NCI-H748 treated with DMSO at 0.1 percent for 48 hours (cell line): ENCODE data around the gene PGBD1.
"Not testable (repeated sequence)": the region's sequence is repeated elsewhere in the genome, so short reads cannot be mapped to it uniquely, and the experiment has no call there.

Experiments used
- DNase-seq: peaks from one replicate; lab custom pipeline; 2025; lab: John Stamatoyannopoulos, UW

PGBD1 gene

DNA sequence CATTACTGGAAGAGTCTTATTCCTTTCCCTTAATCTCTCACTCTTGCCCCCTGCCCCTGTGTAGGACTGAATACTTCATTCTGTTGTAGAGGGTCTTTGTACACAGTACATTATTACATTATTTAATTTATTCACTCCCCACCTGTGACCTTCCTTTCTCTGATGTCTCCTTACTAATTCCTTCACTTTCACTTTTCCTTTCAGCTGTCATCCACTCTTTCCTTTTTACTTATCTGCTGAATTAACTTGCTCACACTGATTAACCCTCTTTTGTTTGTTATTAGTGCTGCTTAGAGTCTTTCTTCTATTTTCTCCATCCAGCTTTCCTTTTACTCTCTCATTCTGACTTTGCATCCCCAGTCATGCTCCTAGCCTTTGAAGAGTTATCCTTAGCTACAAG lies 6.5 kb upstream of the PGBD1 start:
- DNase-seq: no peak

DNA sequence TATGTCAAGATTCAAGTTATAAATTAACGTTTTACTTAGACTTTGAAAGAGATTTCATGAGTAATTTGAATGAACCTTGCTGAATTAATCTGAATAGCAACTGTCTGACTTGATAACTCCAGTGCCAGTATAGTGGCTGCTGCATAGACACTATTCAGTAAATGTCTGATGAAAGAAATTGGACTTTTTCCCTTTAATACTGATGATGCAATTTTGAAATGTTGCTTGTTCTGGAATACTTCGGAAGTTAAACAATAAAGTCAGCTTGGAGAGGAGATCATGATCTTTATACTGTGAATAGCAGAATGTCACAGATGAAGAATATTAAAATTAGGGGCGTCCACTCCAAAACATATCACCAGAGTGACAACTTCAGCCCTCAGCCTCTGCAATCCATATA lies 3.6 kb upstream of the PGBD1 start:
- no peak for DNase-seq

DNA sequence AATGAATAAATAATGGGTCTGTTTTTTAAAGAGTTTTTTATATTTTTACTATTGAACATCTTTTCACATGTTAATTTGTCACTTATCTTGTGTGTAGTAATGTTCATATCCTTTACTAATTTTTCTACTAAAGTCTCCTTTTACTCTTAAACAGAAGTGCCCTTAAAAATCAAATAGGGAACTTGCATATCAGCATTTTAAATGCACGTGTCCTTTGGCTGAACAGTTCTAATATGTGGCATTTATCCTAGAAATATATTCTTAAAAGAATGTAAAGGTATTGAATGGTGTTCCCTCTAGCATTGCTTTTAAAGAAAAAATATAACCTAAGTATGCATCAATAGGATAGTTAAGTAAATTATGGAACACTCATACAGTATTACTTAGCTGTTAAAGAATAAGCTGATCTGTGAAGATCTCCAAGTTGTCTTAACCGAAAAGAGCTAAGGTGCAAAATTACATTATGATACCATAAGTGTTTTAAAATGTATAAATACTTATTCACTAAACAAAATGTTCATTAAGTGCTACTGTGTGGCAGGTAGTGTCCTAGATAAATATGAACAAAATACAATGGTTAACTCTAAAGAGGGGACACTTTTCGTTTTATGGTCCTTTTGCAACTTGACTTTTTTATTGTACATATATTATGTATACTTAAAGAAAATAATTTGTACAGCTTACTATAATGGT lies 631 bp upstream of the PGBD1 start:
- DNase-seq: peak; percentile 30

DNA sequence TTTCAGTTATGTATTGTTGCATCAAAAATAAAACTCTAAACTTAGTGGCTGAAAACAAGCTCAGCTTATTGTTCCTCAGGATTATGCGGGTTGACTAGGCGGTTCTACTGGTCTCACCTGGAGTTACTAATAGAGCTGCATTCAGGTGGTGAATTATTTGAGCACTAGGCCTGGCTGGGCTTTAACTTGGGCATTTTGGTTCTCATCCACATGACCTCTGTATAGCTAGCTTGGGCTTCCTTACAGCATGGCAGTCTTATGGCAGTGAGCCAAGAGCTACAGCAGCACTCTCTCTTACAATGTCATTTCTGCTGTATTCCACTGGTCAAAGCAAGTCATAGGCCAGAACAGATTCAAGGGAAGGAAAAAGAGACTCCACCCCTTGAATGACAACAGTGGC lies 1.6 kb downstream of the PGBD1 start:
- no peak for DNase-seq

DNA sequence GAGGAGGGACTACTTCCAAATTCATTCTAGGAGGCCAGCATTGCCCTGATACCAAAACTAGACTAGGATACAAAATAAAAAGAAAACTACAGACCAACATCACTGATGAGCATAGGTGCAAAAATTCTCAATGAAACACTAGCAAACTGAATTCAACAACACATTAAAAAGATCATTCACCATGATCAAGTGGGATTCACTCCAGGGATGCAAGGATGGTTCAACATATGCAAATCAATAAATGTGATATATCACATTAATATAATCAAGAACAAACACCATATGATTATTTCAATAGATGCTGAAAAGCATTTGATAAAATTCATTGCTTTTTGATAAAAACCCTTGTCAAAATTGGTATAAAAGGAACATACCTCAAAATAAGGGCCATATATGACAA lies 10.2 kb downstream of the PGBD1 start:
- DNase-seq: no peak

DNA sequence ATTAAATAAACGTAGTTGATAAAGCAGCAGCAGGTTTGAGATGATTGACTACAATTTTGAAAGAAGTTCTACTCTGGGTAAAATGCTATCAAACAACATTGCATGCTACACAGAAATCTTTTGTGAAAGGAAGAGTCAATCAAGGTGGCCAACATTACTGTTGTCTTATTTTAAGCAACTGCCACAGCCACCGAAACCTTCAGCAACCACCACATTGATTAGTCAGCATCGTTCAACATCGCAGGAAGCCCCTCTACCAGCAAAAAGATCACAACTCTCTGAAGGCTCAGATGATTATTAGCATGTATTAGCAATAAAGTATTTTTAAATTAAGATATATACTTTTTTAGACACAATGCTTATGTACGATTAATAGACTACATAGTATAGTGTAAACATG lies 14.0 kb downstream of the PGBD1 start:
- DNase-seq: no peak

DNA sequence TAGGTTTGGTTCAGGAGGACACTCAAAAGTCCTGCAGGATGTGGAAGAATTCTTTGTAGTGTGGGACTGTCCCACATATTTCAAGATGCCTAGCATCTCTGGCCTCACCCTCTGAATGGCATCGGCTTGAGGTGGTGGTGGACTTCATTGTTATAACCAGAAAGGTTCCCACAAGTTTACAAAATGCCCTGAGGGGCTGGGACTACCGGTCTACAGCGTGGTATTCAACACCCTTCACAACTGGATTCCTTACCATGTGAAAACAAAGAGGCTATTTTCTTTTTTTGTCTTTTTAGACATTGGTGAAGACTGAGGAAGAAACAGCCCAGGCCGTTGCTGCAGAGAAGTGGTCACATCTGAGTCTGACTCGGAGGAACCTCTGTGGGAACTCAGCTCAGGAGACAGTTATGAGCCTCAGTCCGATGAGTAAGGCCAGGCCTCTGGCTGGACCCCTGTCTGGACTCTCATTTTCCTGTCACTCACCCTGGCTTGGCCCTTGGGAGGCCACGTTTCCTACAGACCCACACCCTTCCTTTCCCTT lies 15.2 kb downstream of the PGBD1 start:
- no peak for DNase-seq

DNA sequence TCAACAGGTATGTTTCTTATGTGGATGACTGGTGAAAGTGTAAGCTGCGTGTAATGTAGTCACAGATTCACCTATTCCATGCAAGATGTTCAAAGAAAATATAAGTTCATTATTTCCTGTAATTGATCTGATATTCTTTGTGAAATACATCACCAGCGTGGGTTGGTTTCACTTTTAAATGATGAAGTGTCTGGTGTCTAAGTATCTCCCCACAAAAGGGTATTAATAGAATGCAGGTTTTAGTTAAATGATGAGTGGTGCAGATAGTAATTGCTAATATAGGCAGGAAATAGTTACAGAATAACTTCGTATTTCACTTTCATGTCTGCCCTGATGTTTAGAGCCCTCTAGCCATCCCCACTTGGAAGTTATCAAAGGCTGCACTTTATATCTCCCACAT lies 22.2 kb downstream of the PGBD1 start:
- DNase-seq: no peak

DNA sequence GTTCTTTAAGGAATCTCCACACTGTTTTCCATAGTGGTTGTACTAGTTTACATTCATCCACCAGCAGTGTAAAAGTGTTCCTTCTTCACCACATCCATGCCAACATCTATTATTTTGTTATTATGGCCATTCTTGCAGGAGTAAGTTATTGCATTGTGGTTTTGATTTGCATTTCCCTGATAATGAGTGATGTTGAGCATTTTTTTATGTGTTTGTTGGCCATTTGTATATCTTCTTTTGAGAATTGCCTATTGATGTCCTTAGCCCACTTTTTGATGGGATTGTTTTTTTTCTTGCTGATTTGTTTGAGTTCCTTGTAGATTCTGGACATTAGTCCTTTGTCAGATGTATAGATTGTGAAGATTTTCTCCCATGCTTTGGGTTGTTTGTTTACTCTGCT lies 25.0 kb downstream of the PGBD1 start:
- DNase-seq: not testable (repeated sequence)

DNA sequence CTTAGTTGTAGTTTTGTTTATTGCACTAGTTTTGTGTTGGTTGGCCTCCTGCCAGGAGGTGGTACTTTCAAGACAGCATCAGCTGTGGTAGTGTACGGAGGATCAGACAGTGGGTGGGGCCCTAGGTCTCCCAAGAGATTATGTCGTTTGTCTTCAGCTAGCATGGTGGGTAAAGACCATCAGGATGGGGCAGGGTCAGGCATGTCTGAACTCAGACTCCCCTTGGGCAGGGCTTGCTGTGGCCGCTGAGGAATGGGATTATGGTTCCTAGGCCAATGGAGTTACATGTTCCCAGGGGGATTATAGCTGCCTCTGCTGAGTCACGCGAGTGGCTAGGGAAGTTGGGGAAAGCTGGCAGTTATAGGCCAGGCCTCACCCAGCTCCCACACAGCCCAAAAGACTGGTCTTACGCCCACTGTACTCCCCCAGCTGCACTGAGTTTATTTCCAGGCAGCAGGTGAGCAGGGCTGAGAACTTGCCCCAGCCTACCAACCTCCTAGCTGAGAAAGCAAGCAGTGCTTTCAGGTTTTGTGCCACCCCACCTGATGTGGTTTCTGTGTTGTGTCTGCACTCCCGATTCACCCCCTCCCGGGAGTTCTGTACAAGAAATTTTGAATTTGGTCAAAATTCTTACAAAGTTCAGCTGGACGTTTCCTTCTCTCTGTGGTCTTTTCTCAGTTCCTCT lies 29.9 kb downstream of the PGBD1 start:
- no peak for DNase-seq

DNA sequence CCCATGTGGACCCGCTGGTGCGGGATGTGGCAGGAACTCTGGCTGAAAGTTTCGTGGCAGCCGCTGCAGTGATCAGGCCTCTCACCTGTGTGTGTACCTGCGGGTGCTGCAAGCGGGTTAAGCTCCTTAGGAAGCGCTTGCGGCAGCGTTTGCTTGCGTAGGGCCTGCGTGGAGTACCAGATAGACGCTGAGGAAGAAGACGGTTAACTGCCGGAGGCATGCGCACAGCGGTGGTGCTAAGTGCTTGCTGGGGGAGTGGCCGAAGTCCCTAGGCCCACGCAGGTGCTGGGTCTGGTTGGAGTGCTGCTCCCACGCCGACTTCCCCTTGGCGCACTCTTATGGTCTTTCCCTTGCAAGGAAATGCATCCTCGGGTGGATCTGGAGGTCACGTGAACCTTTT lies 31.6 kb downstream of the PGBD1 start:
- no peak for DNase-seq

DNA sequence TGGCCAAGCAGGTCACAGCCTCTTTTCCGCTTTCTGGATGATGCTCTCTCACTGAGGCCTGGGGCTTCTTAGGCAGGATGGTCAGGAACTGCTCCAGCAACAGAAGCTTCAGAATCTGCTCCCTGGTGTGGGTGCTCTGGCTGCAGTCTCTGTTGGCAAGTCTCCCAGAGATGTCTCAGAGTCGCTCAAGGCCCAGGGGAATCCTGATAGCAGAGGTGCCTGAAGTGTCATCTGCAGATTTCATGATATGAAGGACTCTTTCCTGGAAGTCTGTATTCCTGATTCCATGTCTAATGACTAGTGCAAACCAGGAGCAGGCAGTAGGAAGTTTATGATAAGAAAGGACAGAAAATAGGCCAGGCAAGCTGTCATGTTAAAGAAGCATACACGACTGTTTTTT lies 34.3 kb downstream of the PGBD1 start:
- no peak for DNase-seq

DNA sequence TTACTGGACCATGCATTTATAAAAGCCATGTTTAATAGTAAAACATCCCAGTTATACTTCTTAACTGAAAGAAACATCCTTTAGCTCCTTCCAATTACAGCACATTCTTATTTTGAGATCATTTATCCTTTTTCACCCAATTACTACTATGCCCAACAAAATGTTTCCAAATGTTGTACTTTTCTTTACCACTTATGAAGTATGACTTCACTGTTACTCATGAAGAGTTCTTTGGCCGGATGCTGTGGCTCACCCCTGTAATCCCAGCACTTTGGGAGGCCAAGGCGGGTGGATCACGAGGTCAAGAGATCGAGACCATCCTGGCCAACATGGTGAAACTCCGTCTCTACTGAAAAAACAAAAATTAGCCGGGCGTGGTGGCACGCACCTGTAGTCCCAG lies 36.5 kb downstream of the PGBD1 start:
- not testable (repeated sequence) for DNase-seq

DNA sequence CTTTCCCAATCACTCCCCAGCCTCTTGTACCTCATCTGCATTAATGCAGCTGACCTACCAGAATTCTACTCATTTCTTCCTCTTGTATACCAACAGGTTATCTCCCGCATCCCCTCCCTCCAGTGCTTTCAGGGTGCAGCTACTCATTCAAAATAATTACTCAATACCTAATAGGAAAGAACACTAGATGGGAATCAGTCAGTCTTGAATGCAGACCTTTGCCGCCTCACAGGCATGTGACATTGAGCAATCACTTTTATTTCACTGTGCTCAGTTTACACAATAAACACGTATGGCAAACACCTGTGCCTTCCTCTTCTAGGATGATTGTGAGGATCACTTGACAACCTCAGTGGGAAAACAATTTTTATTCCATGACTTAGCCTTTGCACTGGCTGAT lies 41.3 kb downstream of the PGBD1 start:
- no peak for DNase-seq

DNA sequence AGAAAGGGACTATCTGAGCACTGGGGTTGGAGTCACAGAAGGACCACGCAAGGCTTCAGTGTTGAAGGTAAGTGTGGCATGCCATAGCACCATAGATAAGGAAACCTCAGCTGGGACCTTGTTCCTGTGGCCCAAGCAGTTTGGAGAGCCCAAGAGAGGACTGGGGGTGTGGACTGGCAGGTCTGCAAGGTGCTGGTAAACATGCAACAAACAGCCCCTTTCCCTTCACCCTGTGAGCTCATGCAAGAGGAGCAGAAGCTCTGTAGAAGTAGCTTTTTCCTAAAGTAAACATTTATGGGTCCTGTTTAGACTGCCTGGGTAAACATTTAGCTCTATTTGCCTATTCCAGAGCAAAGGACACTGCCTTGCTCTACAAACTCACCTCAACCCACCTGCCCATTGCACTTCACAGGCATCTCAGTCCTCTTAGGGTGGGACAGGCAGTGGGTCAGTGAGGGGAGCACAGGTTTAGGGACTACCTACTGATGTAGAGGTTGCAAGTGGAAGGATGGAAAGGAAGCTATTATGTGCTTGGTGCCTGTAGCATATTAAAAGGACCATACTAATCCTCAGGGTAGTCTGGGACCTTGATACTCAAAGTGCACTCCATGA lies 42.5 kb downstream of the PGBD1 start:
- DNase-seq: no peak

DNA sequence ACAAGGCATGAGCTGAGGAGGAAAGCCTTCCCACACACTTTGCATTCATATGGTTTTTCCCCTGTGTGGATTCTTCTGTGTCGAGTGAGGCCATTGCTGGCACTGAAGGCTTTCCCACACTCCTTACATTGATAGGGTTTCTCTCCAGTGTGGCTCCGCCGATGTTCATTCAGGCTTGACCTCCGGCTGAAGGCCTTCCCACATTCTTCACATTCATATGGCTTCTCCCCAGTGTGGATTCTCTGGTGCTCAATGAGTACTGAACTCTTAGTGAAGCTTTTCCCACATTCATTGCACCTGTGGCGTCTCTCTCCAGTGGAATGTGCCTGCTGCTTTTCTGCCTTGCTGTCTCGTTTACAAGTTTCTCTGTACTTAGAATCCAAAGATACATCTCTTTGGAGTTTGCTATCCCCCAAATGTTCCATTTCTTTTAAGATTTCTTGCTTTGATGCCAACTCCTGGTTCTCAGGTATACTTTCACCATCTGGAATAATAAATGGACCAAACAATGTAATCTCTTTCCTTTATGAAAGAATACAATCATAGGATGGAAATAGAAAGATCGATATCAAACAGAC lies 45.1 kb downstream of the PGBD1 start:
- DNase-seq: no peak

DNA sequence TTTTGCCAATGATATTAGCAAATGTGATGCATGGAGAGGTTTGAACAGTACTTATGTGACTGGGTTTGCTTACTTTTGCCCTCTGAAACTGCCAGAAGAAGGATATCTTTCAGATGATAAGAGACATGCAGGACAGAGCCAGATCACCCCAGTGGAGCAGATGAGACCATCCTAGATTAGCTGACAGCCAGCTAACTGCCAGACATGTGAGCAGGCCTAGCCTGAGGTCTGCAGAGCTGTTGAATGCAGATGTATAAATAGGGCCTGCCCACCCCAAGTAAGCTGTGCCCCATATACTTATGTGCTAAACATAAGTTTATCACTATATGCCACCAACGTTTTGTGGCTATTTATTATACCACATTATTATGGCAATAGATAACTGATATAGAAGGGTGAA lies 48.7 kb downstream of the PGBD1 start:
- DNase-seq: no peak

DNA sequence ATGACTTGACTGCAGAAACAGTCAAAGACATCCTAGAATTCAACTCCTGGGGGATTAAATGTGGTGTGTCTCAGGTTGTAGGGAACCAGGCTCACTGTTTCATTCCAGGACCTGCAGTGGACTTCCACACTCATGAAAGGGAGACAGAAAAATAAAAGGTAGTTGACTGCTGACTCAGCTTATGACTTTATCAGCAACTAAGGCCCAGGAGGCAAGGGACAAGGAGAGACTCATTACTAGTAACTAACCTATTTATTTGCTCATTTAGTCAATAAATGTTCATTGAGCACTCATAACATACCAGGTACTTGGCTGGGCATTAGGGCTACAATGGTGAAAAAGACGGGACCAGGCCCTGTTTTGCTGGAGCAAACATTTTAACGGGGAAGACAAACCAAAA lies 51.7 kb downstream of the PGBD1 start:
- DNase-seq: no peak

DNA sequence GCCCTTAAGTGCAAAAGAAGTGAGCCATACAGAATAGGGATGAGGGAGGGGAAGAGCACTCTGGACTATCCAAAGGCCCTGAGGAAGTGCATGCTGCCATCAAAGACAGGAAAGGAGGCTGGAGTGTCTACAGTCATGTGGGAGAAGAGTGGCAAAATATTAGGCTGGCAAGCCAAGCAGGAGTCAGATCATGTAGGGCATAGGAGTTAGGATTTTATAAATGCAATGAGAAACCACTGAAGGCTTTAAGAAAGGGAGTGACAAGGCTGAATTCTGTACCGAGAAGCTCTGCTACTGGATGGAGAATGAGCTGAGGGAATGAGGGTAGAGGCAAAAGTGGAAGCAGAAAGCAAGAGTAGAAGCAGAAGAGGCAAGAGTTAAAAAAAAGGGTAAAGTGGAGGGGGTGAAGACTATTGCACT lies 52.2 kb downstream of the PGBD1 start:
- no peak for DNase-seq

DNA sequence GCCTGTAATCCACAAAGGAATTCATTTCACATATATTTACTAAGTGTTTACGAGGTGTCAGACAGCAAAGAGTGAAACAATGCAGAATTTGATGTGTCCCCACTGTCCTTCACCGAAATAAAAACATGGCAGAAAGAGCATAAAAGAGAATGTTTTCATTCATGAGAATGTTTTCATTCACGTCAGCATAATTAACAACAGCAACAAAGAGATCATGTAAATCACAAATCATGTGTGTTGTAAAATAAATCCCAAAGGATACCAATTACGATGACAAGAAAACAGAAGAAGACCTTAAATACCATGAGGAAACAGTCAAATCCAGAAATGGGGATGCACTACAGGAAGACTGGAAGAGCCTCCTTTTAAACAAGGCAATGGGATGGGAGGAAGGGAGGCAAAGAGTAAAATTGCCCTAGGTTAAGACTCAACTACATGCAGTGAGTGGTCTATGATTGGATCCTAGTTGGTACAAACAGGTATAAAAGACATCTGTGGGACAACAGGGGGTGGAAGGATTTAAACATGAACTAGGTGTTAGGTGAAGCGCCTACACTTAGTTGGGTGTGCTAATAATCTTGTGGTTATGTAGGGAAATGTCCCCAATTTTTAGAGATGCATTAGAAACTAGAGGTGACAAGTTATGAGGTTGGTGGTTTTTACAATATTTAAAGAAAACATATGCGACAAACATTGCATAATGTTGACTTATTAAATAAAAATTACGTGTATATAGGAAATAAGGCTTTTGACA lies 53.1 kb downstream of the PGBD1 start:
- no peak for DNase-seq

DNA sequence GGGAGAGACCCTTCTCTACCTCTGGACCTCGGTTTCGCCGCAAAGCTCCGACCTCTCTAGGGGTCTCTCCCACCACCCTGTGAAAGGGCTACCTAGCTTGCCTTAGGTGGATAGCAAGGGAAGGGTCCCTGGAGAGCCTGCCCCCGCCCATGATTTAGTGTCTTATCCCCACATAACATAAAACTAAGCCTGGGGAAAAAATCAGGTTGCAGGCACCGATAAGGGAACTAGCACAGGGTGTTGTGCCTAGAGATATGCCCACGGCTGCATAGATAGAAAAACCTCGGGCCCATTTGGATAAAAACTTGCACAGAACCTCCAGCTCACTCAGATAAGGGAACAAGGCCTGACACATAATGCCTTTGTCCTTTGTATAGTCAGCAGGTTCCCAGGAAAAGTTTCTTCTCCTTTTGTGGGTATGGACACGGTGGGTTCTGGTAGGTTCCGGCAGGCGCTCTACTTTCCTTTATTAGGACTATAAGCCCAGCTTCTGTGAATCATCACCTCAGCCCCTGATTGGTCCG lies 53.7 kb downstream of the PGBD1 start:
- DNase-seq: no peak
